HUES64 (cell line): ENCODE data around the gene GALNT17.

Source experiments
- H3K27ac ChIP-seq: 2 replicates; pipeline ENCODE4 v1.7.0; 2013; ENCODE audit warnings: low read depth, low read length, inconsistent platforms
- H3K27me3 ChIP-seq: 2 replicates; pipeline ENCODE4 v1.6.1; 2013; ENCODE audit warnings: mild to moderate bottlenecking, low read length; ENCODE audit not compliant: insufficient read depth
- H3K36me3 ChIP-seq: 2 replicates; pipeline ENCODE4 v1.6.1; 2013; ENCODE audit warnings: mild to moderate bottlenecking, low read length; ENCODE audit not compliant: insufficient read depth
- H3K4me1 ChIP-seq: 2 replicates; pipeline ENCODE4 v1.6.1; 2013; ENCODE audit warnings: mild to moderate bottlenecking, low read length, moderate library complexity; ENCODE audit not compliant: insufficient read depth
- H3K4me3 ChIP-seq: 2 replicates; pipeline ENCODE4 v1.5.1; 2013; ENCODE audit warnings: mild to moderate bottlenecking, low read length, moderate library complexity
- H3K9ac ChIP-seq: 2 replicates; pipeline ENCODE4 v1.6.1; 2013; ENCODE audit warnings: mild to moderate bottlenecking, low read depth, low read length
- H3K9me3 ChIP-seq: 2 replicates; pipeline ENCODE4 v1.6.1; 2013; ENCODE audit warnings: low read depth, low read length; ENCODE audit not compliant: insufficient read depth
- WGBS: fragments of 150-250, 120-280 bp; methylation state at CpG from one replicate; pipeline ENCODE4 v1.1.7; 2013; ENCODE audit warnings: missing lambda C conversion rate; 5-methylcytosine and 5-hydroxymethylcytosine counted together

Gene GALNT17

DNA sequence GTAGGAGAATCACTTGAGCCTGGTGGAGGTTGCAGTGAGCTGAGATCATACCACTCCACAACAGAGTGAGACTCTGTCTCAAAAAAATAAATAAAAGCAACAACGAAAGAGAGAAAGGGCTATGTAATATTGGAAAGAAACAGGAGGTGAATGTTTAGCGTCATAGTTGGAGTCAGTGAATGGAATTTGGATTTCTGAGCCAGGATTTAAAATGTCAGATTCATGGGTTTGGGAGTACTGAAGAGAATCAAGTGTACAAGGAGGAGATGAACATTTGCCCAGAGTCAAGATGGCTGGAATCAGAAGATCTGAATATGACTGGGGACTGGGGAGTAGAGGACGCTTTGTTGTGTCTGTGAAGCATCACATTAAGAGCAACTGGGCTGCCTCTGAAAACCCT, 366.4 kb downstream of the GALNT17 start:
- Histone ChIP-seq H3K9ac (no peak overlapping the region), H3K36me3 (no peaks in the 10 kb centered on the region), H3K9me3 (no peaks in the 10 kb centered on the region), H3K4me3 (no peak overlapping the region), H3K4me1 (peaks cover 10% of the 10 kb centered on the region), H3K27ac (no peak overlapping the region), H3K27me3 (no peaks in the 10 kb centered on the region)
- 92% methylated on average over 3 of the region's 3 CpGs for WGBS

DNA sequence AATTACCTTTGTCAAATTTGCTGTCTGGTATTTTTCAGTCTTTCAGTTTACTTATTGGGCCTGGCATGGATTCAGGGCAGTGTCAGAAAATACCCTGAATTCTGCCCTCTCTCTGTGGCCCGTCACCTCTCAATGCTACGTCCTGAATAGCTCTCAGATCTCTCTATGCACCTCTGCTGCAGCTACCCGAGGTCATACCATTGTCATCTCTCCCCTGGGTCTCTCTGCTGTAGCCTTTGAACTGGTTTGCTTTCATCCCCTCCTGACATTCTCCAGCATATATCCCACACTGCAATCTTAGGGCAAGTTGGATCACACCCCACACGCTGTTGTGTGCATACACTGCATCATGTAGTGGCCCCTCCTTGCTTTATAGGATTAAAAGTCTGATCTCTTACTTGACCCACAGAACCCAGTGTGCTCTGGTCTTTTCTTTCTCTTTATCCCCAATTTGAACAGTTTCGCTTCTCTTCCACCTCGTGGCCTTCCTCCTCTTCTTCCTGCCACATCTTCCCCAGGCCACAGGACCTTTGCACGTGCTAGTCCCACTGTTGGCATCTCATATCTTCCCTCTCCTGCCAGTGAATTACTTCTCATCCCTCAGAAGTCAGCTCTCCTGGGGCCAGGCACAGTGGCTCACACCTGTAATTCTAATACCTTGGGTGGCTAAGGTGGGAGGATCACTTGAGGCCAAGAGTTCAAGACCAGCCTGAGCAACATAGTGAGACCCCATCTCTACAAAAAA, 372.9 kb downstream of the GALNT17 start:
- Histone ChIP-seq H3K27ac (no peak overlapping the region), H3K4me1 (peaks cover 12% of the 10 kb centered on the region), H3K4me3 (no peak overlapping the region), H3K27me3 (no peaks in the 10 kb centered on the region), H3K9me3 (no peaks in the 10 kb centered on the region), H3K9ac (no peak overlapping the region), H3K36me3 (no peaks in the 10 kb centered on the region)
- WGBS = 71% methylated on average over 7 of the region's 7 CpGs

DNA sequence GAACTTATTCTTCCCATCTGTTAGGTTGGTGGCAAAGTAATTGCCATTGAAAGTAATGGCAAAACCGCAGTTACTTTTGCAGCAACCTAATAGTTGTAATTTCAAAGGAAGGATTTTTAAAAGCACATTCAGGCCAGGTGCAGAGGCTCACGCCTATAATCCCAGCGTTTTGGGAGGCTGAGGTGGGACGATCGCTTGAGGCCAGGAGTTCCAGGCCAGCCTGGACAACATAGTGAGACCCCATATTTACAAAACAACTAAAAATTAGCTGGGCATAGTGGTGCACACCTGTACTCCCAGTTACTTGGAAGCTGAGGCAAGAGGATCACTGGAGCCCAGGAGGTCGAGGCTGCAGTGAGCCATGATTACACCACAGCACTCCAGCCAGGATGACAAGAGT, 374.9 kb downstream of the GALNT17 start:
- Histone ChIP-seq H3K4me3 (no peak overlapping the region), H3K27me3 (no peaks in the 10 kb centered on the region), H3K27ac (no peak overlapping the region), H3K9ac (no peak overlapping the region), H3K4me1 (peaks cover 12% of the 10 kb centered on the region), H3K9me3 (no peaks in the 10 kb centered on the region), H3K36me3 (no peaks in the 10 kb centered on the region)
- 94% methylated on average over 6 of the region's 6 CpGs for WGBS

DNA sequence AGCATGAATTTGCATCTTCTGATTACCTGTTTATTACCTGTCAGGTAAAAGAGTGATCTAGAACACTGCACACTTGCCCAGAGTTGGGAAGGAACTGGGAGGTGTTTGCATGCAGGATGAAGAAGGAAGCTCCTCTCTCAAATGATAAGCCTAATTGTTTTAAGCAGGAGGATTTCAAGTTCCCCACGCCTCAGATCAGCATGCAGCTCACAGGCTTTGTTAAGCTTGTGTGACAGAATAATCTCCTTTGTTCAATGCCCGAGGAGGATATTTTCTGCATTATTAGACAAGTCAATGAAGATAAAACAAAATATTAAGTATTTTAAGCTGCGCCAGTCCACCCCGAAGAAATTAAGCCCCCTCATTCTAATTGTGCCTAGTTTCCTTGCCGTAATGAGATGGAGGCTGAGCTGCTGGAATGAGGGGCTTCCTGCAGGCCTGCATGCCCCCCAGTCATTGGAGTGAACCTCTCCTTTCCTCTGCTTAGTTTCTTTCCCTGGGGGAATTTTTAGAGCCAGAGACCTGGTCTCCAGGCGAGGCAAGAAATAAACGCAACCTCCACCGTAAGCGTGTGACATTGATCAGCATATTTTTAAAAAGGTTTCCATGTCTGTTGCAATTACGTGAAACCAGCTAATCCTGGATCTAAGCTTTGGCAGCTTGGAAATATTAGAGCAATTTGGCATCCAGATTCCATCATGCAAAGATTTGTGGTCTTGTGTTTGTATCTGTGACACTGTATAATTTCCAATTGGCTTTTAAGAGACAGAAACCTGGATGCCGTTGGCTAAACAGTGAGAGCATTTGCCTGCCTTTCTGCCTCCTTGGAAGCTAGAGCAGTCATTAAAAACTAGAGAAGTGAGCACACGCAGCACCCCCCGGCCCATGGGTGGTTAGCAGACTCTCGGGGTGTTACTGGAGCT, 376.0 kb downstream of the GALNT17 start:
- peaks cover 12% of the 10 kb centered on the region for H3K4me1 ChIP-seq
- H3K27ac ChIP-seq = peak overlapping the region; percentile 22; the same call in 1 of the 2 replicates
- H3K27me3 ChIP-seq = no peaks in the 10 kb centered on the region
- whole genome bisulfite sequencing = 74% methylated on average over 13 of the region's 14 CpGs
- peak overlapping the region; percentile 40; the same call in 1 of the 2 replicates for H3K9ac ChIP-seq
- H3K9me3 ChIP-seq = no peaks in the 10 kb centered on the region
- H3K36me3 ChIP-seq = no peaks in the 10 kb centered on the region
- no peak overlapping the region for H3K4me3 ChIP-seq

DNA sequence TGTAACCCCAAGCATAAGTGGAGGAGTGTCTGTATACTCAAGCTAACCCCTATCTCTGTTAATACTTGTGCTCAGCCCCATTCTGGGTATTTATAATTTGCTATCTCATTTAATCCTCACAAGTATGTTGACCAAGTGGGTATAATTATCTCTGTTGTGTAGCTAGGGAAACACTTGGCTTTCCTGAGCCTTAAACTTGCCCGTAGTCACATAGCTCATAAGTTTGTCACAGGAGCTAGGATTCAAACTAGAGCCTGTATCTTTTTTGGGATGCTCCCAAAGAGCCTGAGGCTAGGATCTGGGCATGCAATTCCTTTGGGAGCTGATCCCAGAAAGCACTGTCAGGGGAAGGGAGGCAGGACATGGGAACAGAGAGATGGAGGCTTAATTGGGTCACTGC, 377.4 kb downstream of the GALNT17 start:
- Histone ChIP-seq H3K27ac (no peak overlapping the region), H3K36me3 (peaks cover 7% of the 10 kb centered on the region; the same call in 1 of the 2 replicates), H3K4me3 (no peak overlapping the region), H3K4me1 (peaks cover 12% of the 10 kb centered on the region), H3K9ac (no peak overlapping the region), H3K9me3 (peaks cover 5% of the 10 kb centered on the region), H3K27me3 (no peaks in the 10 kb centered on the region)
- WGBS = 97% methylated on average over 1 of the region's 1 CpG

DNA sequence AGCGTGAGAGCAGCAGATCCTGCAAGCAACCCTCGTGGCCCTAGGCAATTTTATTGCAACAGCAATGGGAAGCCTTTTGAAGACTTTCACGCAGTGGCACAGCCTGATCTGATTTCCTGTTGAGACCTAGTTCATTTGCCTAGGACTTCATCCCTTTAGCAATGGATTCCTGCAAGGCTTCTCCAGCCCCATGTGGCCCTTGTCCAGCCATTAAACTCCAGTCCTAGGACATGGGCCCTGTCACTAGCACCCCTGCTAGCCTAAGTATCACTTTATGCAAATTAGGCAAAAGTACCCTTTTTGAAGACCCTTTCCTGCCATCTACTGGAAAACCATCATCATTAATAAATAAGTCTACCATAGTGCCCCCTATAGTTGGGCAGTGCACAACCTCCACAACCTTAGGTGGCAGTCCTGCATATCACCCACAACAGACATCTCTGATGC, 379.4 kb downstream of the GALNT17 start:
- H3K4me3 ChIP-seq = no peak overlapping the region
- peaks cover 15% of the 10 kb centered on the region for H3K36me3 ChIP-seq
- H3K27me3 ChIP-seq = no peaks in the 10 kb centered on the region
- no peak overlapping the region for H3K27ac ChIP-seq
- 77% methylated on average over 3 of the region's 3 CpGs for WGBS
- H3K9ac ChIP-seq = no peak overlapping the region
- H3K9me3 ChIP-seq = peaks cover 16% of the 10 kb centered on the region
- H3K4me1 ChIP-seq = peaks cover 12% of the 10 kb centered on the region

DNA sequence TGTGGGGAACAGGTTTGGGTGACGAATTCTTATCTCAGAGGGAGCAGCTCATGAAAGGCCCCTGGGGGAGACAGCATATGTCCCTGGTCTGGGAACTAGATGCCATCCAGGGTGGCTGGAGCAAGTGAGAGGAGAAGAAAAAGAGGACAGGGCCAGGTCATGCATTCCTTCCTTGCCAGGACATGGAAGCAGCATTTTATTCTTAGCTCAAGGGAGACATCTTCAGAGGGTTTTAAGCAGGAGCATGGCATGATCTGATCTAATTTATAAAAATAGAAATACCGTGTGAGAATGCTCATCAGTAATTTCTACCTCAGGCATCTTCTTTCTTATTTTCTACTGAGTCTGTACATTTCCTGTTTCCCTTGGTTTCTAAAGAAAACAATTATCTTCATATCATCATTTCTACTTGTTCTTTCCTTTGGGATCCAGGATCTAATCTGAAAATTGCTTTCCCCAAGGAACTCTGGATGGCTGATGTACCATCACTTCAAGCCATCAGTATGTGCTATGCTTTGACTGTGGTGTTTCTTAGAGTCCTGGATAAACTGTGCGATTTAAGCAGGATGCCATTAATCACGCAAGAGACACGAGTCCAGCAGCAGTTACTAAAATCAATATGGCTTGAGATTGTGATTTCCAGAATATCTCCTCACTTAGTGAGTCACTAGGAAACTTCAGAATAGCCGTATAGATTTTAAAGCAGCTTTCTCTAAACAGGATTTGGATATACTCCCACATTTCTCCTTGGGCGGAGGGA, 386.2 kb downstream of the GALNT17 start:
- Histone ChIP-seq H3K9me3 (peaks cover 34% of the 10 kb centered on the region), H3K36me3 (peaks cover 31% of the 10 kb centered on the region), H3K9ac (no peak overlapping the region), H3K4me1 (no peaks in the 10 kb centered on the region), H3K4me3 (no peak overlapping the region), H3K27ac (no peak overlapping the region), H3K27me3 (no peaks in the 10 kb centered on the region)
- WGBS = 94% methylated on average over 7 of the region's 7 CpGs

DNA sequence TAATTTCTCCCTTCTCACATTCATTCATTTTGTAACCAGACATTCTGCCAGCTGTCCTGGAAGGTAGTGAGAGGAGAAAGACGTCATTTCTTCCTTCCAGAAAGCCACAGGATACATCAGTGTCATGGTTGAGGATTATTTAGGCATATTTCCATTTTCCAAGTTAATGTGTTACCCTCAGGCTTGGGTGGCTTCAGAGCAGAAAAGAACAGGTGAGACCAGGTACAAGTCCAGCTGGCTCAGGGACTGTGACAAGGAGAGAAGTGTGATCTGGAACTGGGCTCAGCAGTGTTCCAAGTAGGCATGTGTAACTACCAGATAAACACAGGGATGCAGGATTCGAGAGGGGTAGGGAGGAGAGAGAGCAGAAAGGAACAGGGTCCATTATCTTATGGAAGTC, 386.9 kb downstream of the GALNT17 start:
- peaks cover 29% of the 10 kb centered on the region for H3K36me3 ChIP-seq
- H3K9ac ChIP-seq = no peak overlapping the region
- H3K4me1 ChIP-seq = no peaks in the 10 kb centered on the region
- H3K9me3 ChIP-seq = peaks cover 34% of the 10 kb centered on the region
- no peak overlapping the region for H3K27ac ChIP-seq
- 100% methylated on average over 2 of the region's 2 CpGs for WGBS
- no peak overlapping the region for H3K4me3 ChIP-seq
- no peaks in the 10 kb centered on the region for H3K27me3 ChIP-seq

DNA sequence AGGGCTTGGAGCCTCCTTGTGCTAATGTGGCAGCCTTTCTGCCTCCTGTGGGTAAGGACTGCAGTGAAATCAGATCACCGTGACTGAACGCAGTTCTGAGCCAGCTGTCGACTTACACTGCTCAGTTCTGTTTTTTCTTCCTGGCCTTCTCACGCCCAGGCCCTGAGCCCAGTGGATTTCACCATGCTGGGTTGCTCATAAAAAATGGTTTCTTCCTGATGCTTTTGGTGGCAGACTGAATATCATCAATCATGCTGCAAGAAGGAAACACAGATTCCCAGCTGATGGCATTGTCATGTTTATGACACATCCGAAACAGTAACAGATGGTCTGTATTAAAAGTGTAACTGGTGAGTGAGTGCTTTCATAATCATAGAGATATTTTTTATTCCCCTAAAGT, 389.6 kb downstream of the GALNT17 start:
- no peak overlapping the region for H3K4me3 ChIP-seq
- H3K9ac ChIP-seq = no peak overlapping the region
- WGBS = 94% methylated on average over 5 of the region's 5 CpGs
- H3K27me3 ChIP-seq = no peaks in the 10 kb centered on the region
- H3K4me1 ChIP-seq = no peaks in the 10 kb centered on the region
- H3K36me3 ChIP-seq = peaks cover 16% of the 10 kb centered on the region
- H3K27ac ChIP-seq = no peak overlapping the region
- peaks cover 18% of the 10 kb centered on the region for H3K9me3 ChIP-seq

DNA sequence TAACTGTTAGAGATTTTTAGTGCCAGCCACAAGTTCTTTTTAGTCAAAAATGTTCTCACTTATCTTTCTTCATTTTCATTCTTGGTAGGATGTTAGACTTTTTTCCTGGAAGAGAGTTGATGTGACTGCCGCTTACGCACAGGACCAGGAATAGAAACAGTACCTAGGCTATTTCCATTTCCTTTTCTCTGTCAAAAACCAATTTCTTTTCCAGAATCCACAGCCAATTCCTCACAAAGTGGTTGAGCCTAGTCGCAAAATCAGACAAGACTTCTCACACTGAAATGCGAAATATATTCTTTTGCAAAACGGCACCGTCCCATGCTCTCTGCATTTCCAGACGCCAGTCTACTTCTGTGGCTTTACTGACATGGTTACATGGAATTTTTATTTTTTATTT, 394.2 kb downstream of the GALNT17 start:
- Histone ChIP-seq H3K4me3 (no peak overlapping the region), H3K27me3 (no peaks in the 10 kb centered on the region), H3K27ac (no peak overlapping the region), H3K36me3 (peaks cover 15% of the 10 kb centered on the region), H3K9me3 (peaks cover 9% of the 10 kb centered on the region; the same call in 1 of the 2 replicates), H3K4me1 (no peaks in the 10 kb centered on the region), H3K9ac (no peak overlapping the region)
- 94% methylated on average over 7 of the region's 7 CpGs for WGBS
